HCT116 (cell line): ENCODE data around the gene ALDH9A1. TPM values are rescaled to one million over a fixed set of nuclear protein-coding genes. Genes with fewer than 3 reads are reported as not detected.

Source experiments
- ATAC-seq: fragments of 200-7000 bp; cut with Tn5 transposase; 2 replicates; pipeline ENCODE4 v1.9.1; 2020; ENCODE audit warnings: mild to moderate bottlenecking, moderate library complexity
- BruUV-seq: library from RNA; stranded (reverse); fragments of 400-500 nt; replicated peaks from 2 replicates; lab custom pipeline; 2021; lab: Mats Ljungman, UMichigan
- CTCF ChIA-PET: fragments of 300-600 bp; sonication (Branson Sonifier 250); formaldehyde crosslinking; loops from one replicate; lab custom pipeline; 2021; ENCODE audit warnings: antibody characterized with exemption; lab: Charles Lee
- POLR2A ChIA-PET: fragments of 300-600, 350-600 bp; sonication (Branson Sonifier 250); formaldehyde crosslinking; loops from one replicate; lab custom pipeline; 2021; ENCODE audit warnings: antibody characterized with exemption; lab: Charles Lee
- RAD21 ChIA-PET, 2 experiments: fragments of 300-600 bp; sonication (Branson Sonifier 250); formaldehyde crosslinking; loops; one replicate each; lab custom pipeline; 2023; ENCODE audit warnings: low total read pairs in 2 of 2; ENCODE audit not compliant: uncharacterized antibody in 2 of 2, unreplicated experiment in 2 of 2, low non-redundant PET in 1 of 2; lab: Charles Lee
- DNase-seq: peaks from one replicate; pipeline ENCODE4 v3.0.0-alpha.2; 2010; ENCODE audit warnings: low read depth, low spot score
- H2AFZ ChIP-seq: fragments of 200-600 bp; shearing (Covaris generic), sonication (generic); 2 replicates; pipeline ENCODE4 v1.6.1; 2017; ENCODE audit warnings: low read depth, mixed run types, mixed read lengths, antibody characterized with exemption, low read length; ENCODE audit not compliant: poor library complexity, severe bottlenecking
- H3K27ac ChIP-seq: 2 replicates; pipeline ENCODE4 v1.5.1; 2012; ENCODE audit warnings: low read depth, low read length
- H3K27me3 ChIP-seq: fragments of 200-600 bp; sonication (generic); 2 replicates; pipeline ENCODE4 v1.6.1; 2016; ENCODE audit warnings: mixed run types, low read length, mixed read lengths; ENCODE audit not compliant: insufficient read depth
- H3K36me3 ChIP-seq, 2 experiments: fragments of 200-500 bp in 1 of 2; fragments of 200-600 bp in 1 of 2; sonication (Bioruptor generic) in 1 of 2; sonication (generic) in 1 of 2; 2 replicates each; pipeline versions ENCODE4 v1.5.1 to v1.6.1; 2014 to 2016; ENCODE audit warnings: low read length in 2 of 2, inconsistent platforms in 1 of 2, mixed read lengths in 1 of 2, mixed run types in 1 of 2; ENCODE audit not compliant: insufficient read depth in 2 of 2, control insufficient read depth in 1 of 2
- H3K4me1 ChIP-seq, 2 experiments: fragments of 200-600 bp in 1 of 2; sonication (generic) in 1 of 2; 2 replicates each; pipeline versions ENCODE4 v1.5.1 to v1.6.1; 2012 to 2017; ENCODE audit warnings: low read length in 2 of 2, inconsistent platforms in 1 of 2, mild to moderate bottlenecking in 1 of 2, mixed read lengths in 1 of 2, mixed run types in 1 of 2, moderate library complexity in 1 of 2; ENCODE audit not compliant: insufficient read depth in 2 of 2, control insufficient read depth in 1 of 2
- H3K4me2 ChIP-seq: fragments of 200-600 bp; sonication (generic); 2 replicates; pipeline ENCODE4 v1.6.1; 2017; ENCODE audit warnings: mixed run types, low read length, mixed read lengths
- H3K4me3 ChIP-seq, 2 experiments: fragments of 200-600 bp in 1 of 2; sonication (generic) in 1 of 2; replicated peaks in 1 of 2; 2 replicates each; pipeline ENCODE4 v1.5.1; 2011 to 2016; ENCODE audit warnings: low read length in 2 of 2, control low read depth in 1 of 2, low read depth in 1 of 2, mild to moderate bottlenecking in 1 of 2, mixed read lengths in 1 of 2, mixed run types in 1 of 2
- H3K79me2 ChIP-seq: fragments of 200-600 bp; sonication (generic); 2 replicates; pipeline ENCODE4 v1.6.1; 2017; ENCODE audit warnings: mild to moderate bottlenecking, mixed run types, low read length, moderate library complexity, mixed read lengths; ENCODE audit not compliant: insufficient read depth
- H3K9ac ChIP-seq: fragments of 200-600 bp; sonication (generic); 2 replicates; pipeline ENCODE4 v1.6.1; 2016; ENCODE audit warnings: low read length, mixed read lengths
- H3K9me2 ChIP-seq: fragments of 200-600 bp; sonication (generic), shearing (Covaris generic); 2 replicates; pipeline ENCODE4 v1.6.1; 2017; ENCODE audit warnings: mixed run types, mild to moderate bottlenecking, moderate library complexity; ENCODE audit not compliant: insufficient read depth
- H3K9me3 ChIP-seq, 2 experiments: fragments of 200-500 bp in 1 of 2; fragments of 200-600 bp in 1 of 2; sonication (Bioruptor generic) in 1 of 2; sonication (generic) in 1 of 2; 2 replicates each; pipeline ENCODE4 v1.6.1; 2014 to 2017; ENCODE audit warnings: low read length in 2 of 2, mixed read lengths in 2 of 2, inconsistent platforms in 1 of 2, low read depth in 1 of 2, mild to moderate bottlenecking in 1 of 2, mixed run types in 1 of 2, moderate library complexity in 1 of 2; ENCODE audit not compliant: control insufficient read depth in 1 of 2, insufficient read depth in 1 of 2
- H4K20me1 ChIP-seq: fragments of 200-600 bp; sonication (generic), shearing (Covaris generic); 2 replicates; pipeline ENCODE4 v1.6.1; 2017; ENCODE audit warnings: mixed run types, mild to moderate bottlenecking, moderate library complexity; ENCODE audit not compliant: insufficient read depth
- CBX3 ChIP-seq: IDR thresholded peaks from 2 replicates; pipeline ENCODE4 v1.6.1; 2012; ENCODE audit warnings: low read depth
- CEBPB ChIP-seq: IDR thresholded peaks from 2 replicates; pipeline ENCODE4 v1.6.1; 2012; ENCODE audit warnings: low read depth
- CTCF ChIP-seq, 3 experiments: fragments of 200-600 bp in 1 of 3; sonication (generic) in 1 of 3; IDR thresholded peaks in 2 of 3; conservative IDR thresholded peaks in 1 of 3; 2 replicates each; pipeline ENCODE4 v1.5.1; 2012 to 2017; ENCODE audit warnings: low read depth in 2 of 3, low read length in 2 of 3, antibody characterized with exemption in 1 of 3, borderline replicate concordance in 1 of 3, control low read depth in 1 of 3, mild to moderate bottlenecking in 1 of 3, mixed read lengths in 1 of 3, mixed run types in 1 of 3, moderate library complexity in 1 of 3; ENCODE audit not compliant: insufficient read depth in 1 of 3
- EZH2 ChIP-seq: fragments of 200-600 bp; sonication (generic); IDR thresholded peaks from 2 replicates; pipeline ENCODE4 v1.6.1; 2017; ENCODE audit warnings: antibody characterized with exemption, mixed run types
- EZH2phosphoT487 ChIP-seq: fragments of 200-600 bp; IDR thresholded peaks from 2 replicates; pipeline ENCODE4 v1.6.1; 2018; ENCODE audit warnings: antibody characterized with exemption, borderline replicate concordance
- FOSL1 ChIP-seq: IDR thresholded peaks from 2 replicates; pipeline ENCODE4 v1.6.1; 2012; ENCODE audit warnings: low read depth
- MAX ChIP-seq: IDR thresholded peaks from 2 replicates; pipeline ENCODE4 v1.6.1; 2012
- POLR2A ChIP-seq: IDR thresholded peaks from 2 replicates; pipeline ENCODE4 v1.7.0; 2011; ENCODE audit warnings: borderline replicate concordance; ENCODE audit not compliant: insufficient read depth, insufficient read length; ENCODE audit errors: extremely low read depth
- RAD21 ChIP-seq: IDR thresholded peaks from 2 replicates; pipeline ENCODE4 v1.6.1; 2012; ENCODE audit warnings: low read depth, mild to moderate bottlenecking
- SIN3A ChIP-seq: IDR thresholded peaks from 2 replicates; pipeline ENCODE4 v1.6.1; 2012; ENCODE audit warnings: low read depth
- SP1 ChIP-seq: IDR thresholded peaks from 2 replicates; pipeline ENCODE4 v1.6.1; 2012; ENCODE audit warnings: low read depth
- SRF ChIP-seq: IDR thresholded peaks from 2 replicates; pipeline ENCODE4 v1.6.1; 2012; ENCODE audit warnings: low read depth
- TCF7L2 ChIP-seq: IDR thresholded peaks from 2 replicates; pipeline ENCODE4 v1.7.0; 2011; ENCODE audit warnings: borderline replicate concordance, inconsistent platforms; ENCODE audit not compliant: insufficient read depth, insufficient read length; ENCODE audit errors: extremely low read depth
- YY1 ChIP-seq: IDR thresholded peaks from 2 replicates; pipeline ENCODE4 v1.6.1; 2011; ENCODE audit warnings: low read length, low read depth, moderate library complexity, mild to moderate bottlenecking; ENCODE audit not compliant: insufficient replicate concordance; ENCODE audit errors: extremely low read depth
- ZBTB33 ChIP-seq: IDR thresholded peaks from 2 replicates; pipeline ENCODE4 v1.6.1; 2011; ENCODE audit warnings: mild to moderate bottlenecking, low read length, moderate library complexity; ENCODE audit not compliant: insufficient replicate concordance; ENCODE audit errors: extremely low read depth
- ZFX ChIP-seq: fragments of 450-650 bp; IDR thresholded peaks from 2 replicates; pipeline ENCODE4 v1.6.1; 2017
- ZNF274 ChIP-seq: fragments of 200-500 bp; sonication (Bioruptor generic); IDR thresholded peaks from 2 replicates; pipeline ENCODE4 v1.6.1; 2014; ENCODE audit warnings: mild to moderate bottlenecking, low read depth, low read length, inconsistent platforms
- intact Hi-C: fragments of 100-400 bp; cut with micrococcal nuclease; formaldehyde crosslinking; loops from 2 replicates; pipeline ENCODE4 v1.10.0; 2022
- total RNA-seq: library from RNA; stranded (reverse); gene quantifications from one replicate; pipeline ENCODE4 v1.2.1, GENCODE V29; 2021; ENCODE audit not compliant: unreplicated experiment
- TF ChIP-seq, protein P1 (sequence below): IDR thresholded peaks from 2 replicates; pipeline ENCODE4 v1.6.1; 2012

ALDH9A1 gene
- total RNA-seq, 1 experiment from 2014 or later: 46.0 TPM

GRCh38 chr1:165726169-165726568, 27.8 kb upstream of the ALDH9A1 start (continued):
- TF ChIP-seq SP1 (no peak), TCF7L2 (no peak), ZNF274 (no peak), SRF (no peak), MAX (no peak), EZH2 (no peak)
- TF ChIP-seq, protein P1, sequence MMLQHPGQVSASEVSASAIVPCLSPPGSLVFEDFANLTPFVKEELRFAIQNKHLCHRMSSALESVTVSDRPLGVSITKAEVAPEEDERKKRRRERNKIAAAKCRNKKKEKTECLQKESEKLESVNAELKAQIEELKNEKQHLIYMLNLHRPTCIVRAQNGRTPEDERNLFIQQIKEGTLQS: no peak

- Histone ChIP-seq H3K4me1 (no peaks in the 10 kb centered on the region), H3K4me2 (no peak overlapping the region), H3K9ac (no peak overlapping the region), H2AFZ (no peak overlapping the region), H4K20me1 (no peaks in the 10 kb centered on the region), H3K4me3 (no peak overlapping the region), H3K27me3 (no peaks in the 10 kb centered on the region), H3K36me3 (no peaks in the 10 kb centered on the region), H3K9me2 (no peaks in the 10 kb centered on the region), H3K27ac (no peak overlapping the region), H3K79me2 (no peaks in the 10 kb centered on the region), H3K9me3 (no peaks in the 10 kb centered on the region)
- BruUV-seq: no TSS peak
- peak; percentile 48 for DNase-seq
- CTCF ChIA-PET: no interaction called here
- peak; percentile 39; the same call in 1 of the 2 replicates for TF ChIP-seq CBX3
- TF ChIP-seq POLR2A: no peak
- TF ChIP-seq CTCF (IDR thresholded peaks at IDR 0.05 in 2 of 3, conservative IDR thresholded peaks at IDR 0.05 in 1 of 3; ENCODE audit: borderline replicate concordance in 1 of 3, insufficient read depth in 1 of 3, low read depth in 2 of 3, low read length in 2 of 3): peak; percentile 80 to 89 (median 82)
- no peak for TF ChIP-seq CEBPB
- TF ChIP-seq SP1: no peak
- no peak for TF ChIP-seq ZBTB33
- TF ChIP-seq MAX: no peak
- no peak for TF ChIP-seq YY1
- peak; percentile 93 for TF ChIP-seq RAD21
- TF ChIP-seq EZH2phosphoT487: no peak
- TF ChIP-seq TCF7L2: no peak
- no peak for TF ChIP-seq FOSL1
- no peak for TF ChIP-seq SIN3A
- TF ChIP-seq ZFX: no peak
- ATAC-seq: peak; percentile 90
- intact Hi-C loops: loop anchor here (1.0 to 10.0 kb wide), 3 partner anchors 196 to 714 kb away; no protein-coding TSS in a partner anchor
- RAD21 ChIA-PET: interaction anchor here in 1 of 2 experiments (0.7 kb wide), 1 partner anchor 197 kb away, joined by 3 read pairs; no protein-coding TSS in a partner anchor
- POLR2A ChIA-PET: no interaction called here
These were observed 19.7 kb upstream of the ALDH9A1 start for GRCh38 chr1:165717918-165718515.
